ENCODE results near the gene BTN2A1. TPM values are rescaled to one million over a fixed set of nuclear protein-coding genes. Genes with fewer than 3 reads are reported as not detected.

The BTN2A1 gene
- polyA plus RNA-seq, 1 experiment, result 34.7 TPM

DNA sequence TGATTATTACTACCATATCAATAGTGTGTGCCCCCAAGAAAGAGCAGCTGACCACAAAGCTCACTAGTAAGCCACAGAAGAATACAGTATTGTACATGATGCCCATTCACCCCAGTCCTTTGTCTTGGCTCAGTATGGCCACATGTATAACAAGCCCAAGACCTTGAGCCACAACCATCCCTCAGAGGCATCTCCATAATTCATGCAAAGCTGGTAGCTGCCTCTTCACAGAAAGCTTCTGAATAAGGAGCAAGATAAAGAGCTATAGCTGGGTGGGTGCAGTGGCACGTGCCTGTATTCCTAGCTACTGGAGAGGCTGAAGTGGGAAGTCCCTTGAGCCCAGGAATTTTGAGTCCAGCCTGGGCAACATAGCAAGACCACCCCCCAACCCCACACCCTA is 37.5 kb downstream of the BTN2A1 start:
- TF ChIP-seq, protein P1, sequence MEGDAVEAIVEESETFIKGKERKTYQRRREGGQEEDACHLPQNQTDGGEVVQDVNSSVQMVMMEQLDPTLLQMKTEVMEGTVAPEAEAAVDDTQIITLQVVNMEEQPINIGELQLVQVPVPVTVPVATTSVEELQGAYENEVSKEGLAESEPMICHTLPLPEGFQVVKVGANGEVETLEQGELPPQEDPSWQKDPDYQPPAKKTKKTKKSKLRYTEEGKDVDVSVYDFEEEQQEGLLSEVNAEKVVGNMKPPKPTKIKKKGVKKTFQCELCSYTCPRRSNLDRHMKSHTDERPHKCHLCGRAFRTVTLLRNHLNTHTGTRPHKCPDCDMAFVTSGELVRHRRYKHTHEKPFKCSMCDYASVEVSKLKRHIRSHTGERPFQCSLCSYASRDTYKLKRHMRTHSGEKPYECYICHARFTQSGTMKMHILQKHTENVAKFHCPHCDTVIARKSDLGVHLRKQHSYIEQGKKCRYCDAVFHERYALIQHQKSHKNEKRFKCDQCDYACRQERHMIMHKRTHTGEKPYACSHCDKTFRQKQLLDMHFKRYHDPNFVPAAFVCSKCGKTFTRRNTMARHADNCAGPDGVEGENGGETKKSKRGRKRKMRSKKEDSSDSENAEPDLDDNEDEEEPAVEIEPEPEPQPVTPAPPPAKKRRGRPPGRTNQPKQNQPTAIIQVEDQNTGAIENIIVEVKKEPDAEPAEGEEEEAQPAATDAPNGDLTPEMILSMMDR (IDR thresholded peaks at IDR 0.05; ENCODE audit: insufficient read depth, low read depth, low read length), result no peak
- Histone ChIP-seq H3K4me3 (ENCODE audit: low read depth, low read length) (no peak overlapping the region), H3K27me3 (ENCODE audit: control insufficient read depth, insufficient read depth, low read length) (no peaks in the 10 kb centered on the region; the same call in 1 of the 2 replicates), H3K36me3 (ENCODE audit: control insufficient read depth, insufficient read depth, low read length) (no peaks in the 10 kb centered on the region)
- ChIA-PET POLR2A (no interaction called here), CTCF (no interaction called here)
- DNase-seq (ENCODE audit: low read depth), result no peak

DNA sequence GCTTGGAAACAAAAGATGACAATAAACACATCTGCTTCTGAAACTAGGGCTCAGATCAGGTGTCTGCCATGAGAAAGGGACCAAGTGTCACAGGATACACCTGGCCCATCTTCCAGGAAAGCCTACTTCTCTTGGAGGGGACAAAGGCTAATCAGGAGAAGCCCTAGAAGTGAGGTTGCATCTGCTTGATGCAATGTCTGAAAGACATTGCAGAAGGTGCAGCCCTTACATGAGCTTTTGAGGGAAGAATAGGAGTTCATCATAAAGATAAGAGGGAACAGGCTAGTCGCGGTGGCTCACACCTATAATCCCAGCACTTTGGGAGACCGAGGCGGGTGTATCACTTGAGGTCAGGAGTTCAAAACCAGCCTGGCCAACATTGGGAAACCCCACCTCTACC is 39.9 kb downstream of the BTN2A1 start:
- POLR2A ChIA-PET, result no interaction called here
- Histone ChIP-seq H3K36me3 (ENCODE audit: control insufficient read depth, insufficient read depth, low read length) (no peaks in the 10 kb centered on the region), H3K4me3 (ENCODE audit: low read depth, low read length) (no peak overlapping the region), H3K27me3 (ENCODE audit: control insufficient read depth, insufficient read depth, low read length) (peaks cover 13% of the 10 kb centered on the region)
- CTCF ChIA-PET, result interaction anchor here (1.5 kb wide), 1 partner anchor 12 kb away, joined by 4 read pairs; no protein-coding TSS in a partner anchor
- TF ChIP-seq, protein P1 (IDR thresholded peaks at IDR 0.05; ENCODE audit: insufficient read depth, low read depth, low read length), result no peak
- DNase-seq (ENCODE audit: low read depth), result no peak

DNA sequence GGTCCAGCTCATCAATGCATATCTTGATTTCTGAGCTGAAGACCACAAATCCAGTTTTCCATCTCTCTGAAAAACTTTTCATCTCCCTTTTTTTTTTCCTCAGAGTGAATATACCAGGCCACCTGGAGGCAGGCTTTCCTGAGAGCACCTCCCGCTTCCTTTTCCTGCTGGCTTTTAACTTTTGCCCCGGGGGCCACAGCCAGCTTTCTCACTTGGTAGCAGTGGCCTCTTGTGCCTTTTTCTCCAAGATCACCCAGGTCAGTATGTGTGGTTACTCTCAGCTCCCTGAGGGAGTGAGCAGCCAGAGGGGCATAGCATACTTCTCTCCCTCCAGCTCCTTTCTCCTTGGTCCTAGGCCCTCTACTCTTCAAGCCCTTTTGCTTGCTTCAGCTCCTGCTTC is 42.3 kb downstream of the BTN2A1 start, which contains the start of gene BTN1A1:
TSS of gene BTN1A1 (plus strand) at position 202 of the 400 bp plus-strand sequence. CDS start 984 bp downstream, outside the sequence.
- peaks cover 17% of the 10 kb centered on the region for H3K27me3 ChIP-seq (ENCODE audit: control insufficient read depth, insufficient read depth, low read length)
- ChIA-PET CTCF (interaction anchor here (0.6 to 1.8 kb wide), 4 partner anchors 10 to 42 kb away, joined by 3 to 5 read pairs (median 4); no protein-coding TSS in a partner anchor), POLR2A (no interaction called here)
- no peak for DNase-seq (ENCODE audit: low read depth)
- TF ChIP-seq, protein P1 (IDR thresholded peaks at IDR 0.05; ENCODE audit: insufficient read depth, low read depth, low read length), result no peak
- H3K4me3 ChIP-seq (ENCODE audit: low read depth, low read length), result no peak within 1 kb of the TSS
- H3K36me3 ChIP-seq (ENCODE audit: control insufficient read depth, insufficient read depth, low read length), result no peaks in the 10 kb centered on the region

DNA sequence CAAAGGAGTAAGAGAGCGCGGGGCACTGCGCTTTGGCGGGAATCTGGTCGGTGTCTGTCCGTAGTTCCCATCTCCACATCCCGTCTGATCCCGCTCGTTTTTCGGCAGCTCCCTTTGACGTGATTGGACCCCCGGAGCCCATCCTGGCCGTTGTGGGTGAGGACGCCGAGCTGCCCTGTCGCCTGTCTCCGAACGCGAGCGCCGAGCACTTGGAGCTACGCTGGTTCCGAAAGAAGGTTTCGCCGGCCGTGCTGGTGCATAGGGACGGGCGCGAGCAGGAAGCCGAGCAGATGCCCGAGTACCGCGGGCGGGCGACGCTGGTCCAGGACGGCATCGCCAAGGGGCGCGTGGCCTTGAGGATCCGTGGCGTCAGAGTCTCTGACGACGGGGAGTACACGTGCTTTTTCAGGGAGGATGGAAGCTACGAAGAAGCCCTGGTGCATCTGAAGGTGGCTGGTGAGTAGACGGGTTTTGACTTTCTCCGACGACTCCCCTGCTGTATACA is 43.8 kb downstream of the BTN2A1 start:
- H3K36me3 ChIP-seq (ENCODE audit: control insufficient read depth, insufficient read depth, low read length), result no peaks in the 10 kb centered on the region
- CTCF ChIA-PET, result interaction anchor here (0.6 to 1.8 kb wide), 3 partner anchors 11 to 418 kb away, joined by 3 to 5 read pairs (median 4); no protein-coding TSS in a partner anchor
- H3K27me3 ChIP-seq (ENCODE audit: control insufficient read depth, insufficient read depth, low read length), result peaks cover 17% of the 10 kb centered on the region
- H3K4me3 ChIP-seq (ENCODE audit: low read depth, low read length), result no peak overlapping the region
- no peak for DNase-seq (ENCODE audit: low read depth)
- POLR2A ChIA-PET, result no interaction called here
- TF ChIP-seq, protein P1 (IDR thresholded peaks at IDR 0.05; ENCODE audit: insufficient read depth, low read depth, low read length), result no peak

DNA sequence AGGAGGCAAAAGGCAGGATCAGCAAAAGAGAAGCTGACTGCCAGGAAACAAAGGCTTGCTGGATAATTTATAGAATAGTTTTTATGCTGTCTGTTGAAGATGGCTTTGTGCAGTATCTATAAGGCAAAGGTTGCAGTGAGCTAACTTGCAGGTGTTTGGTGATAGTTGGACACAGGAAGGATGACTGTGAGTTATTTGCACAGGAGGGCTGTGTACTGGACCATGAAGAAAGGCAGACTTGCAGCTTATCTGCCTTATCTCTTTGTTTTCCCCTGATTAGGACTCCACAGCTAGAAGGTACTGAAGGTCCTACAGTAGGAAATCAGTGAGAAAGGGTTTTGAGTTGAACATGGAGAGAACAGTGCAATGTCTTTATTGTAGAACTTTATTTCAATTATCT is 44.4 kb downstream of the BTN2A1 start:
- no peak for DNase-seq (ENCODE audit: low read depth)
- Histone ChIP-seq H3K36me3 (ENCODE audit: control insufficient read depth, insufficient read depth, low read length) (no peaks in the 10 kb centered on the region), H3K4me3 (ENCODE audit: low read depth, low read length) (no peak overlapping the region), H3K27me3 (ENCODE audit: control insufficient read depth, insufficient read depth, low read length) (peaks cover 17% of the 10 kb centered on the region)
- ChIA-PET CTCF (no interaction called here), POLR2A (no interaction called here)
- TF ChIP-seq, protein P1 (IDR thresholded peaks at IDR 0.05; ENCODE audit: insufficient read depth, low read depth, low read length), result no peak

Data from BJ (cell line).